IMR-90 (cell line): ENCODE measurements around the gene SLC7A6. TPM values are rescaled to one million over a fixed set of nuclear protein-coding genes. Genes with fewer than 3 reads are reported as not detected.
A peak's percentile ranks its signal among the peaks of the same experiment; 100 is the strongest.

Experiments
- ATAC-seq: fragments of 200-7000 bp; cut with Tn5 transposase; 2 replicates; pipeline ENCODE4 v1.9.1; 2020; ENCODE audit warnings: low read depth, mild to moderate bottlenecking, moderate library complexity
- Bru-seq: library from RNA; stranded (reverse); fragments of 400-500 nt; gene quantifications from one replicate; lab custom pipeline; 2021; lab: Mats Ljungman, UMichigan
- BruChase-seq, 2 experiments: library from RNA; stranded (reverse); fragments of 400-500 nt; gene quantifications; one replicate each; lab custom pipeline; 2021; lab: Mats Ljungman, UMichigan
- BruUV-seq: library from RNA; stranded (reverse); fragments of 400-500 nt; replicated peaks from 2 replicates; lab custom pipeline; 2021; lab: Mats Ljungman, UMichigan
- CTCF ChIA-PET: fragments of 300-600 bp; formaldehyde crosslinking; extraction: SDS; loops from one replicate; lab custom pipeline; 2021; ENCODE audit warnings: antibody characterized with exemption; lab: Yijun Ruan, JAX
- POLR2A ChIA-PET: fragments of 300-600 bp; sonication (Branson Sonifier 250); formaldehyde crosslinking; loops from one replicate; lab custom pipeline; 2022; ENCODE audit warnings: antibody characterized with exemption; ENCODE audit not compliant: unreplicated experiment; lab: Charles Lee
- DNase-seq: peaks from one replicate; pipeline ENCODE4 v3.0.0; 2013
- H2AFZ ChIP-seq: replicated peaks from 2 replicates; pipeline ENCODE3; 2013; ENCODE audit warnings: low read length, mild to moderate bottlenecking; ENCODE audit not compliant: poor library complexity
- H2AK5ac ChIP-seq: 2 replicates; pipeline ENCODE4 v1.6.1; 2013; ENCODE audit warnings: low read depth, low read length, inconsistent platforms
- H2AK9ac ChIP-seq: replicated peaks from 2 replicates; pipeline ENCODE3; 2013; ENCODE audit warnings: mild to moderate bottlenecking, low read depth, low read length, moderate library complexity; ENCODE audit not compliant: poor library complexity
- H2BK120ac ChIP-seq: 2 replicates; pipeline ENCODE4 v1.6.1; 2013; ENCODE audit warnings: low read depth, low read length, inconsistent platforms
- H2BK15ac ChIP-seq: 3 replicates; pipeline ENCODE4 v1.6.1; 2013; ENCODE audit warnings: low read depth, low read length, inconsistent platforms
- H2BK20ac ChIP-seq: 2 replicates; pipeline ENCODE4 v1.6.1; 2013; ENCODE audit warnings: low read depth, mild to moderate bottlenecking, inconsistent platforms, low read length, moderate library complexity
- H2BK5ac ChIP-seq: 2 replicates; pipeline ENCODE4 v1.6.1; 2013; ENCODE audit warnings: mild to moderate bottlenecking, low read depth, low read length, inconsistent platforms; ENCODE audit not compliant: poor library complexity, severe bottlenecking
- H3K14ac ChIP-seq: replicated peaks from 2 replicates; pipeline ENCODE4 v1.6.1; 2013; ENCODE audit warnings: low read depth, low read length, inconsistent platforms
- H3K18ac ChIP-seq: 2 replicates; pipeline ENCODE4 v1.6.1; 2013; ENCODE audit warnings: low read depth, low read length, control low read depth
- H3K23ac ChIP-seq: 2 replicates; pipeline ENCODE4 v1.6.1; 2013; ENCODE audit warnings: low read depth, low read length, inconsistent platforms
- H3K27ac ChIP-seq: 2 replicates; pipeline ENCODE4 v1.5.1; 2013; ENCODE audit warnings: mild to moderate bottlenecking, control low read depth, low read length; ENCODE audit not compliant: insufficient read depth
- H3K27me3 ChIP-seq: 2 replicates; pipeline ENCODE4 v1.6.1; 2013; ENCODE audit warnings: low read length; ENCODE audit not compliant: control insufficient read depth, insufficient read depth
- H3K36me3 ChIP-seq: 2 replicates; pipeline ENCODE4 v1.6.1; 2013; ENCODE audit warnings: low read length, mixed read lengths; ENCODE audit not compliant: control insufficient read depth, insufficient read depth
- H3K4ac ChIP-seq: 2 replicates; pipeline ENCODE4 v1.6.1; 2013; ENCODE audit warnings: low read depth, low read length, inconsistent platforms
- H3K4me1 ChIP-seq: 2 replicates; pipeline ENCODE4 v1.6.1; 2013; ENCODE audit warnings: low read length, mixed read lengths; ENCODE audit not compliant: control insufficient read depth, insufficient read depth
- H3K4me2 ChIP-seq: 2 replicates; pipeline ENCODE4 v1.6.1; 2013; ENCODE audit warnings: low read depth, mild to moderate bottlenecking, control low read depth, low read length, moderate library complexity
- H3K4me3 ChIP-seq: 2 replicates; pipeline ENCODE4 v1.5.1; 2013; ENCODE audit warnings: low read depth, mild to moderate bottlenecking, control low read depth, low read length, moderate library complexity; ENCODE audit not compliant: insufficient read depth
- H3K56ac ChIP-seq: 2 replicates; pipeline ENCODE4 v1.6.1; 2013; ENCODE audit warnings: low read length, inconsistent platforms; ENCODE audit not compliant: insufficient read depth; ENCODE audit errors: extremely low read depth
- H3K79me1 ChIP-seq, 2 experiments: 2 replicates each; pipeline ENCODE4 v1.6.1; 2013; ENCODE audit warnings: low read length in 2 of 2, inconsistent platforms in 1 of 2, low read depth in 1 of 2
- H3K9ac ChIP-seq: 2 replicates; pipeline ENCODE4 v1.6.1; 2013; ENCODE audit warnings: low read depth, low read length, control low read depth
- H3K9me1 ChIP-seq: 2 replicates; pipeline ENCODE4 v1.6.1; 2013; ENCODE audit warnings: low read length, inconsistent platforms; ENCODE audit not compliant: insufficient read depth
- H3K9me3 ChIP-seq: 2 replicates; pipeline ENCODE4 v1.6.1; 2013; ENCODE audit warnings: low read length; ENCODE audit not compliant: control insufficient read depth, insufficient read depth
- H4K20me1 ChIP-seq: 2 replicates; pipeline ENCODE4 v1.6.1; 2013; ENCODE audit warnings: low read length, inconsistent platforms; ENCODE audit not compliant: insufficient read depth
- H4K5ac ChIP-seq: 2 replicates; pipeline ENCODE4 v1.6.1; 2013; ENCODE audit warnings: mild to moderate bottlenecking, low read depth, low read length, control low read depth
- H4K8ac ChIP-seq, 2 experiments: 2 replicates each; pipeline ENCODE4 v1.6.1; 2013; ENCODE audit warnings: low read depth in 2 of 2, low read length in 2 of 2, control low read depth in 1 of 2, inconsistent platforms in 1 of 2
- H4K91ac ChIP-seq: 2 replicates; pipeline ENCODE4 v1.6.1; 2013; ENCODE audit warnings: low read depth, low read length, inconsistent platforms; ENCODE audit not compliant: insufficient read depth
- BHLHE40 ChIP-seq: fragments of 150-350 bp; IDR thresholded peaks from 2 replicates; pipeline ENCODE4 v1.6.1; 2016; ENCODE audit warnings: mild to moderate bottlenecking, low read depth, low read length
- MAFK ChIP-seq: IDR thresholded peaks from 2 replicates; pipeline ENCODE4 v1.6.1; 2012; ENCODE audit warnings: low read depth, low read length, improper control_type of control experiment
- MAZ ChIP-seq: IDR thresholded peaks from 2 replicates; pipeline ENCODE4 v1.6.1; 2012; ENCODE audit warnings: low read depth, mild to moderate bottlenecking, low read length, improper control_type of control experiment, moderate library complexity, borderline replicate concordance
- POLR2A ChIP-seq: IDR thresholded peaks from 2 replicates; pipeline ENCODE4 v1.6.1; 2012; ENCODE audit warnings: mild to moderate bottlenecking, low read depth, low read length
- RAD21 ChIP-seq: IDR thresholded peaks from 2 replicates; pipeline ENCODE4 v1.6.1; 2012; ENCODE audit warnings: low read length, improper control_type of control experiment
- RCOR1 ChIP-seq: IDR thresholded peaks from 2 replicates; pipeline ENCODE4 v1.6.1; 2012; ENCODE audit warnings: mild to moderate bottlenecking, low read length, improper control_type of control experiment; ENCODE audit not compliant: insufficient replicate concordance
- WGBS, 2 experiments: methylation state at CpG; one replicate each; pipeline versions ENCODE4 v1.1.5 to v1.1.7; 2013; ENCODE audit warnings: missing lambda C conversion rate in 2 of 2; ENCODE audit not compliant: insufficient read length in 1 of 2; ENCODE audit errors: extremely low coverage in 2 of 2; 5-methylcytosine and 5-hydroxymethylcytosine counted together
- dilution Hi-C: fragments of 300-500 bp; cut with HindIII; formaldehyde crosslinking; loops from one replicate; pipeline ENCODE4 v1.14.3; 2018; ENCODE audit warnings: low sequenced_read_pairs; ENCODE audit not compliant: unreplicated experiment
- in situ Hi-C: fragments of 300-500 bp; cut with MboI; formaldehyde crosslinking; loops from 3 replicates; pipeline ENCODE4 v1.14.3; 2019; ENCODE audit warnings: low sequenced_read_pairs, inconsistent platforms, mixed read lengths
- intact Hi-C: fragments of 100-400 bp; cut with micrococcal nuclease; formaldehyde crosslinking; loops from 2 replicates; pipeline ENCODE4 v1.10.0; 2022
- long read RNA-seq: library from polyadenylated mRNA; unstranded; transcript quantifications from one replicate; pipeline ENCODE4 v2.0.0, GENCODE V29; 2021; ENCODE audit not compliant: unreplicated experiment
- polyA plus RNA-seq, 3 experiments: library from polyadenylated mRNA; depleted of rRNA; stranded (reverse); fragments of >200 nt; gene quantifications; 2 replicates each; pipeline ENCODE4 v1.2.3, GENCODE V29; 2012; ENCODE audit warnings: low replicate concordance in 1 of 3
- total RNA-seq: library from RNA; depleted of rRNA; stranded (reverse); fragments of >200 nt; gene quantifications from 2 replicates; pipeline ENCODE4 v1.2.3, GENCODE V29; 2012; rRNA removed
- TF ChIP-seq, protein P1 (sequence below): fragments of 150-350 bp; IDR thresholded peaks from 2 replicates; pipeline ENCODE4 v1.6.1; 2016; ENCODE audit warnings: low read depth, mild to moderate bottlenecking, low read length, moderate library complexity, borderline replicate concordance
- TF ChIP-seq, protein P2 (sequence below): fragments of 150-350 bp; IDR thresholded peaks from 2 replicates; pipeline ENCODE4 v1.6.1; 2017; ENCODE audit warnings: mild to moderate bottlenecking, antibody characterized with exemption, low read length, low read depth
- TF ChIP-seq, protein P3 (sequence below): conservative IDR thresholded peaks from 2 replicates; pipeline ENCODE4 v1.5.1; 2012; ENCODE audit warnings: mild to moderate bottlenecking, low read depth, low read length, improper control_type of control experiment

Gene SLC7A6
- total RNA-seq (25.0 and 29.4 TPM in 2 replicates), polyA plus RNA-seq (2012; rRNA removed) (32.6 and 36.1 TPM in 2 replicates), Bru-seq, nascent RNA (percentile 91 among the genes with signal in this experiment), BruChase-seq, experiment 1, labeled RNA remaining after a 6-hour chase (percentile 95 among the genes with signal in this experiment), BruChase-seq, experiment 2, labeled RNA remaining after a 2-hour chase (percentile 95 among the genes with signal in this experiment)
- 11.7 and 13.7 TPM in 2 replicates for polyA plus RNA-seq (2012; cell fraction: cytosol; rRNA removed)
- polyA plus RNA-seq (2012; cell fraction: nucleus; rRNA removed; ENCODE audit: low replicate concordance) = 134 and 224 TPM in 2 replicates
- long read RNA-seq, full-length matches to known transcripts = 2 of 24 reads
- long read RNA-seq, partial matches to known transcripts = 13 of 24 reads
- long read RNA-seq, other reads (novel, unspliced or antisense) = 9 of 24 reads

DNA sequence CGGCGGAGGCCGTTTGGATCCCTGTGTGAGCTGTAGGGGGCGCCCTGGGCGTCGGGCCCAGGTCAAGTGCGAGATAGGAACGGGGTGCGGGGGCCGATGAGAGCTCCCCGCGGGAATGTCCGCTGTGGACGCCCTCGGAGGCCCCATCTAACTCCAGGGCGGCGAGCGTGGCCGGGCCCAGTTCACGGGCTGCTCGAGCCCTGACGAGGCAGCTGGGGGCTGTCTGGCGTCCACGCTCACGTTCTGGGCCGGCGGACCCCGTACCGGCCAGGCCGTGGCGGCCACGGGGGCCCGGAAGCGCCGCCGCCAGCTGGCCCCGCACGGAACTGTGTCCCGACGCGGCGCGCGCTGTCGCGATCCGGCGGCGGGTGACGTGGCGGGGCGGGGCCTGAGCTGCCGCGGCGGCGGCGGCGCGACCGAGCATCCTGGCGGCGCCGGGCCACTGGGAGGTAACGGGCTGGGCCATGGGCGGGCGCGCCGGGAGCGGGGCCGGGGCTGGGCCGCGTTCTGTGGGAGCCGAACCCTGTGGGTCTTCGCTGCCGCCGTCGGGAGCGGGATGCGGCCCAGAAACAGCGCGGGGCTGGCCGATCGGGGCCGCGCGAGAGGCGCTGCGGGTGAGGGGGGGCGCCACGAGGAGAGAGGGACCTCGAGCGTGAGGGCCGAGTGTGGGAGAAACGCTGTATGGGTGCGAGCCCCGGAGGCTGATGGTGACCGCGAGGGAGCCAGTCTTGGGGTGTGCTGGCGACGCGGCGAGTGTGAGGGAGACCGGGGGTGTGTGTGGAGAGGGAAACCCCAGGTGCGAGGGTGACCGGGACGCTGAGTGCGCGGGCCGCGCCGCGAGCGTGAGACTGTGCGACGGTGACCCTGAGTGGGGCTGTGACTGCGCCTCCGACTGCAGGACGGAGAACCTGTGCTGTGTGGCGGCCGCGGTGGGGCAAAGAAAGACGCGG lies at the start of gene SLC7A6:
Gene SLC7A6, plus strand, starts transcription at position 399 of the 950 bp plus-strand sequence. CDS start 10,201 bp downstream, outside the sequence.
- peak within 1 kb of the TSS; percentile 28; the same call in 1 of the 2 replicates for H2BK20ac ChIP-seq
- DNase-seq (peak; percentile 69), ATAC-seq (peak; percentile 81)
- H2AK9ac ChIP-seq = peak within 1 kb of the TSS; percentile 91
- H3K36me3 ChIP-seq = peaks cover 5% of the 10 kb centered on the region
- peak within 1 kb of the TSS; percentile 92 for H2AK5ac ChIP-seq
- peak within 1 kb of the TSS; percentile 84 to 92 for H4K8ac ChIP-seq
- BruUV-seq = no TSS peak
- peak within 1 kb of the TSS; percentile 98 for H3K27ac ChIP-seq
- H4K91ac ChIP-seq = peak within 1 kb of the TSS; percentile 88
- peak within 1 kb of the TSS; percentile 98 for H3K23ac ChIP-seq
- H3K18ac ChIP-seq = peak within 1 kb of the TSS; percentile 53
- H4K20me1 ChIP-seq = peaks cover 25% of the 10 kb centered on the region
- H3K9me1 ChIP-seq = peaks cover 7% of the 10 kb centered on the region; the same call in 1 of the 2 replicates
- H2AFZ ChIP-seq = peak within 1 kb of the TSS; percentile 96
- H3K4me2 ChIP-seq = peak within 1 kb of the TSS; percentile 89
- dilution Hi-C loops (no loop called here), intact Hi-C loops (loop anchor here (5.0 kb wide), 3 partner anchors 33 to 248 kb away; partner anchors contain the start of genes PRMT7 and SLC7A6OS), in situ Hi-C loops (loop anchor here (5.0 kb wide), 1 partner anchor 63 kb away; no protein-coding TSS in a partner anchor)
- peak within 1 kb of the TSS; percentile 93 for H3K14ac ChIP-seq
- no peaks in the 10 kb centered on the region for H3K27me3 ChIP-seq
- peak within 1 kb of the TSS; percentile 87 for H2BK120ac ChIP-seq
- peak within 1 kb of the TSS; percentile 84 for H3K56ac ChIP-seq
- H3K9me3 ChIP-seq = no peaks in the 10 kb centered on the region
- peak within 1 kb of the TSS; percentile 95 for H3K4ac ChIP-seq
- WGBS, 2 experiments = 1% methylated on average over 79 of the region's 123 CpGs; no CpG with 5 or more reads in 1 of the 2 experiments
- H3K9ac ChIP-seq = peak within 1 kb of the TSS; percentile 95
- peak within 1 kb of the TSS; percentile 33; the same call in 1 of the 3 replicates for H2BK15ac ChIP-seq
- H3K79me1 ChIP-seq = peaks cover 3 to 47% of the 10 kb centered on the region in 2 experiments
- ChIA-PET CTCF (interaction anchor here (0.6 to 2.2 kb wide), 15 partner anchors 8 to 1413 kb away, joined by 3 to 10 read pairs (median 4); partner anchors contain the start of genes PRMT7 and SLC7A6OS), POLR2A (interaction anchor here (0.6 to 1.6 kb wide), 5 partner anchors 13 to 68 kb away, joined by 3 to 4 read pairs (median 3); no protein-coding TSS in a partner anchor)
- H3K4me3 ChIP-seq = peak within 1 kb of the TSS; percentile 84
- peak within 1 kb of the TSS; percentile 97 for H2BK5ac ChIP-seq
- H3K4me1 ChIP-seq = peaks cover 10% of the 10 kb centered on the region
- peak within 1 kb of the TSS; percentile 82 for H4K5ac ChIP-seq
- TF ChIP-seq RAD21 (peak; percentile 33), POLR2A (peak; percentile 77), BHLHE40 (no peak), RCOR1 (no peak), MAZ (peak; percentile 69; the same call in 1 of the 2 replicates), MAFK (no peak)
- TF ChIP-seq, protein P1, sequence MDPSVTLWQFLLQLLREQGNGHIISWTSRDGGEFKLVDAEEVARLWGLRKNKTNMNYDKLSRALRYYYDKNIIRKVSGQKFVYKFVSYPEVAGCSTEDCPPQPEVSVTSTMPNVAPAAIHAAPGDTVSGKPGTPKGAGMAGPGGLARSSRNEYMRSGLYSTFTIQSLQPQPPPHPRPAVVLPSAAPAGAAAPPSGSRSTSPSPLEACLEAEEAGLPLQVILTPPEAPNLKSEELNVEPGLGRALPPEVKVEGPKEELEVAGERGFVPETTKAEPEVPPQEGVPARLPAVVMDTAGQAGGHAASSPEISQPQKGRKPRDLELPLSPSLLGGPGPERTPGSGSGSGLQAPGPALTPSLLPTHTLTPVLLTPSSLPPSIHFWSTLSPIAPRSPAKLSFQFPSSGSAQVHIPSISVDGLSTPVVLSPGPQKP = no peak
- TF ChIP-seq, protein P2, sequence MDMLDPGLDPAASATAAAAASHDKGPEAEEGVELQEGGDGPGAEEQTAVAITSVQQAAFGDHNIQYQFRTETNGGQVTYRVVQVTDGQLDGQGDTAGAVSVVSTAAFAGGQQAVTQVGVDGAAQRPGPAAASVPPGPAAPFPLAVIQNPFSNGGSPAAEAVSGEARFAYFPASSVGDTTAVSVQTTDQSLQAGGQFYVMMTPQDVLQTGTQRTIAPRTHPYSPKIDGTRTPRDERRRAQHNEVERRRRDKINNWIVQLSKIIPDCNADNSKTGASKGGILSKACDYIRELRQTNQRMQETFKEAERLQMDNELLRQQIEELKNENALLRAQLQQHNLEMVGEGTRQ = no peak
- TF ChIP-seq, protein P3, sequence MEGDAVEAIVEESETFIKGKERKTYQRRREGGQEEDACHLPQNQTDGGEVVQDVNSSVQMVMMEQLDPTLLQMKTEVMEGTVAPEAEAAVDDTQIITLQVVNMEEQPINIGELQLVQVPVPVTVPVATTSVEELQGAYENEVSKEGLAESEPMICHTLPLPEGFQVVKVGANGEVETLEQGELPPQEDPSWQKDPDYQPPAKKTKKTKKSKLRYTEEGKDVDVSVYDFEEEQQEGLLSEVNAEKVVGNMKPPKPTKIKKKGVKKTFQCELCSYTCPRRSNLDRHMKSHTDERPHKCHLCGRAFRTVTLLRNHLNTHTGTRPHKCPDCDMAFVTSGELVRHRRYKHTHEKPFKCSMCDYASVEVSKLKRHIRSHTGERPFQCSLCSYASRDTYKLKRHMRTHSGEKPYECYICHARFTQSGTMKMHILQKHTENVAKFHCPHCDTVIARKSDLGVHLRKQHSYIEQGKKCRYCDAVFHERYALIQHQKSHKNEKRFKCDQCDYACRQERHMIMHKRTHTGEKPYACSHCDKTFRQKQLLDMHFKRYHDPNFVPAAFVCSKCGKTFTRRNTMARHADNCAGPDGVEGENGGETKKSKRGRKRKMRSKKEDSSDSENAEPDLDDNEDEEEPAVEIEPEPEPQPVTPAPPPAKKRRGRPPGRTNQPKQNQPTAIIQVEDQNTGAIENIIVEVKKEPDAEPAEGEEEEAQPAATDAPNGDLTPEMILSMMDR = peak; percentile 79
